Skeletal muscle satellite cell (primary cell): ENCODE measurements around the gene SESN1.
A peak's percentile ranks its signal among the peaks of the same experiment; 100 is the strongest.

ENCODE experiments used
- H3K27me3 ChIP-seq: 2 replicates; pipeline ENCODE4 v1.7.0; 2013; ENCODE audit warnings: low read length; ENCODE audit not compliant: control insufficient read depth, insufficient read depth
- H3K36me3 ChIP-seq: 2 replicates; pipeline ENCODE4 v1.7.0; 2013; ENCODE audit warnings: mild to moderate bottlenecking, control low read depth, low read length; ENCODE audit not compliant: insufficient read depth
- H3K4me1 ChIP-seq: 2 replicates; pipeline ENCODE4 v1.7.0; 2013; ENCODE audit warnings: low read length; ENCODE audit not compliant: control insufficient read depth, insufficient read depth
- H3K4me2 ChIP-seq: 2 replicates; pipeline ENCODE4 v1.7.0; 2013; ENCODE audit warnings: mild to moderate bottlenecking, low read length
- H3K4me3 ChIP-seq: 2 replicates; pipeline ENCODE4 v1.7.0; 2013; ENCODE audit warnings: low read length
- H3K9ac ChIP-seq: 2 replicates; pipeline ENCODE4 v1.7.0; 2013; ENCODE audit warnings: mild to moderate bottlenecking, low read depth, low read length, moderate library complexity
- H3K9me3 ChIP-seq: replicated peaks from 2 replicates; pipeline ENCODE4 v1.7.0; 2013; ENCODE audit warnings: mild to moderate bottlenecking, control low read depth, low read length

SESN1 gene

DNA sequence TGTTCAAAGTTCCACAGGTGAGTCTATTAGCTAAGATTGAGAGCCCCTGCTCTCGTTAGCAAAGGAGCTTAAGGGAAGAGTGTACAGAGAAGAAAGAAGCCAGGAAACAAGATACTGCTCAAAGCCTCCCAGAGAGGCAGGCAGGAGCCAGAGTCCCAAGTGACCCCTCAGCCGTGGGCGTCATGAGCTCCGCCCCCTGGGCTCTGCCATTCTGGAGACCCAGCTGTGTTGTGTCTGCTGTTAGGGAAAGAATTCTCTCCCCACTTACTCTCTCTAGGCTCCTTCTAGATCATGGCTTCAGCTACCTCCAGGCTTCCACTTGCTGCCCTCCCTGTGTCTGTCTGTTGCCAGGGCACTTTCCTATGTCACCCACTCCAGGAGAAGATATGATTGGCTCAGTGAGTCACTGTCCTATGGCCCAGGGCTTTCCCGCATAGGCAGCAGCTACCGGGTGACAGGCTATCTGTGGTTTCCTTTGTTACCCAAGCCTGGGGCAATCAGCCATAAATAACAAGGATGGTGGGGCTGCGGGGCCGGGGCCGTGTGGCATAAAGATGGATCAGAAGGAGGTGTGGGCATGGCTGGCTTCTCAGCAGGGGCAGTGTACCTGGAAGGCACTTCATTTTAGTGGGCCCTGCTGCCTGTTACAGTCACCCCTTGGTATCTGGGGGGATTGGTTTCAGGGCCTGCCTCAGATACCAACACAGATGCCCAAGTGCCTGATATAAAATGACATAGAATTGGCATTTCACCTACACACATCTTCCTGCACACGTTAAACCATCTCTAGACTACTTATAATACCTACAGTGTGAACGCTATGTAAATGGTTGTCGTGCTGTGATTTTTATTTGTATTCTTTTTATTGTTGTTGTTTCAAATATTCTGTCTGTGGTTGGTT, 127.5 kb downstream of the SESN1 start:
- no peak overlapping the region for H3K4me3 ChIP-seq

DNA sequence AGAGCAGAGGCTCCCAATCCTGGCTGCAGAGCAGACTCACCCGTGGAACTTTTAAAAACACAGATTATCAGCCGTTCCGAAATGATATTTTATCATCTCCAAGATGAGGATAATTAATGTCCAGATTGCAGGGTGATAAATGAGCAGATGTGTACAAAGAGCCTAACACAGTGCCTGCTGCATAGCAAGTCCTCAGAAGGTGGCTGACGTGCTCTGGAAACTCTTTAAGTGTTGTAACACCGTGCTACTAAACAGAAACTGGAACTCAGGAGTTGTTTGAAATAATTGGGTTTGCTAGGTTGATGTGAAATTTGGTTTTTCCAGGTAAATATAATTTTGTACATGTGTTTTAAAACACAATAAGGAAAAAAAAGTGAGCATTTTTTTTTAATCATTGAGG, 128.4 kb downstream of the SESN1 start:
- no peaks in the 10 kb centered on the region for H3K9me3 ChIP-seq
- H3K4me3 ChIP-seq: no peak overlapping the region
- no peaks in the 10 kb centered on the region for H3K27me3 ChIP-seq
- H3K4me2 ChIP-seq: no peak overlapping the region
- peaks cover 14% of the 10 kb centered on the region for H3K4me1 ChIP-seq
- H3K9ac ChIP-seq: no peak overlapping the region
- no peaks in the 10 kb centered on the region for H3K36me3 ChIP-seq

More for the DNA sequence above, 127.5 kb downstream of the SESN1 start:
- Histone ChIP-seq H3K36me3 (no peaks in the 10 kb centered on the region), H3K27me3 (no peaks in the 10 kb centered on the region), H3K4me2 (peak overlapping the region; percentile 61), H3K4me1 (peaks cover 14% of the 10 kb centered on the region), H3K9me3 (no peaks in the 10 kb centered on the region), H3K9ac (no peak overlapping the region)

DNA sequence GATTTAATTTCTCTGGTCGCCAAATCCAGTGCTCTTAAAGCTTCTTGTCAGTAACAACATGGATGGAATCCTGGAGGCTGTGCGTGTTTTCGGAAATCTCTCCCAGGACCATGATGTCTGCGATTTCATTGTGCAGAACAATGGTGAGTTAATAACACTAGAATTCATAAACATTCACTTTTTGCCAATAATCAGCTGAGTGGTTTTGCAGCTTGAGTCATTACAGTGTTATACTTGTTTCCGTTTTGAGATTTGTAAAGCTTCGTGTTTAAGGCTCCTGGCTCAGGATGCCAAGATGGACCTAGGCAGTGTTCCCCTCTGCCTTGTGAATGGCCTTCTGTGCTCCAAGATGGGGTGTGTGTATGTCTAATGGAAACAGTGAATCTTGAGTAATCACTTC, 132.7 kb downstream of the SESN1 start:
- H3K36me3 ChIP-seq: no peaks in the 10 kb centered on the region
- no peaks in the 10 kb centered on the region for H3K9me3 ChIP-seq
- H3K4me1 ChIP-seq: peaks cover 5% of the 10 kb centered on the region
- no peak overlapping the region for H3K4me2 ChIP-seq
- H3K9ac ChIP-seq: no peak overlapping the region
- no peaks in the 10 kb centered on the region for H3K27me3 ChIP-seq
- no peak overlapping the region for H3K4me3 ChIP-seq

GRCh38 chr6:108961077-108961476, 133.6 kb downstream of the SESN1 start:
- H3K4me3 ChIP-seq: no peak overlapping the region
- no peaks in the 10 kb centered on the region for H3K9me3 ChIP-seq

GRCh38 chr6:108960601-108961000, 134.0 kb downstream of the SESN1 start:
- no peaks in the 10 kb centered on the region for H3K27me3 ChIP-seq
- no peaks in the 10 kb centered on the region for H3K9me3 ChIP-seq
- no peaks in the 10 kb centered on the region for H3K36me3 ChIP-seq
- H3K4me3 ChIP-seq: no peak overlapping the region
- H3K4me2 ChIP-seq: no peak overlapping the region
- no peaks in the 10 kb centered on the region for H3K4me1 ChIP-seq
- H3K9ac ChIP-seq: no peak overlapping the region

More at GRCh38 chr6:108961077-108961476, 133.6 kb downstream of the SESN1 start:
- Histone ChIP-seq H3K27me3 (no peaks in the 10 kb centered on the region), H3K4me1 (no peaks in the 10 kb centered on the region), H3K9ac (no peak overlapping the region), H3K36me3 (no peaks in the 10 kb centered on the region), H3K4me2 (no peak overlapping the region)

DNA sequence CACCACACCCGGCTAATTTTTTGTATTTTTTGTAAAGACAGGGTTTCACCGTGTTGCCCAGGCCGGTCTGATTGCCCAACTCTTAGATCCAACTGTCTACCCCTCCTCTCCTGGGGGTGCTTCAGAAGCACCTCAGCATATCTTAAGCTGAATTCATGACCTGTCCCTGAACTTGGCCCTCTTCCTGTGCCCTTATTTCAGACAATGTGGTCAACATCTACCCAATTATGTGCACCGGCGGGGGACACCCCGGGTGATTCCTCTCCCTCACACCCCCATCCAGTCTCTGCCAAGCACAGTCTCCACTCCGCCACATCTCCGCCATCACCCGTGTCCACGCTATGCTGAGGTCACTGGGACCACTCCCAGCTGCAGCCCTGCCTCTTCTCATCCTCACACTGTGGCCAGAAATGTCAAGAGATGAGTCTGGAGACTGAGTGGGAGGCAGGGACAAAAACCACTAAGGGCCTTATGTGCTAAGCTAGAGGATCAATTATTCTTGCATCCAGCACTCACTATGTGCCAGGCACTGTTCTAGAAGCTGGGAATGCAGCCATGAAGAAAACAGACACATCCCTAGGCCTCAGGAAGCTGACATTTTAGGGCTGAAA, 134.6 kb downstream of the SESN1 start:
- Histone ChIP-seq H3K4me1 (no peaks in the 10 kb centered on the region), H3K27me3 (no peaks in the 10 kb centered on the region), H3K9ac (no peak overlapping the region), H3K36me3 (no peaks in the 10 kb centered on the region), H3K4me2 (no peak overlapping the region), H3K9me3 (no peaks in the 10 kb centered on the region), H3K4me3 (no peak overlapping the region)

- no peaks in the 10 kb centered on the region for H3K27me3 ChIP-seq
- no peak overlapping the region for H3K9ac ChIP-seq
- no peak overlapping the region for H3K4me2 ChIP-seq
- no peaks in the 10 kb centered on the region for H3K4me1 ChIP-seq
- H3K36me3 ChIP-seq: no peaks in the 10 kb centered on the region
- no peak overlapping the region for H3K4me3 ChIP-seq
- H3K9me3 ChIP-seq: no peaks in the 10 kb centered on the region
Observed at GRCh38 chr6:108958900-108959770, 135.5 kb downstream of the SESN1 start.

GRCh38 chr6:108957221-108957620, 137.4 kb downstream of the SESN1 start:
- no peak overlapping the region for H3K4me2 ChIP-seq
- H3K4me1 ChIP-seq: peaks cover 17% of the 10 kb centered on the region
- no peak overlapping the region for H3K9ac ChIP-seq
- H3K36me3 ChIP-seq: no peaks in the 10 kb centered on the region
- no peaks in the 10 kb centered on the region for H3K9me3 ChIP-seq
- no peak overlapping the region for H3K4me3 ChIP-seq
- no peaks in the 10 kb centered on the region for H3K27me3 ChIP-seq

DNA sequence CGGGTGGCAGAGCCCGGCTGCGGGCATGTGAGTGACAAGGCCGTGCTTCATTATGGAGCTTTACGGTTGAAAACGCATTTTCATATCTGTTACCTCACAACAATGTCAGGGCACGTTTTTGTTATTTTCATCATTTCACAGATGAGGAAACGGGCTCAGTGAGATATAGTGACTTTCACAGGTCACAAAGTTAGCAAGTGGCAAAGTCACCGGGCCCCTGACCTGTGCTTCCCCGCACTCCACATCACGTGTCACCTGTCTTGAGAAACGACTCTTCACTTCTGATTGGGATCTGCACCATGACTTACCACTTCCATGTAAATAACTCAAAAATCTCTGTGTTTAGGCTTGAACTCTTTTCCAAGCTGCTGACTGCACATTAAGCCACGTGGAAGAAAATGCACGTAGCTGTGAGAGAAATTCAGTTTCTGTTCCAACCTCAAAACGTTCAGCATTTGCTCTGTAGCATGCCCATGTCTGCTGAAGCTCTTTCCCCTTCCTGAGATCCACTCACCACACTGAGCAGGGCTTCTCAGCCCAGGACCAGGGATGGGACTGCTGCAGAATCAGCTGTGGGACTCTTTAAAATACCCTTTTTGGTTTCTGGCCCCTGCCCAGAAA, 139.2 kb downstream of the SESN1 start:
- no peaks in the 10 kb centered on the region for H3K9me3 ChIP-seq
- no peak overlapping the region for H3K9ac ChIP-seq
- H3K4me1 ChIP-seq: peaks cover 26% of the 10 kb centered on the region
- no peak overlapping the region for H3K4me2 ChIP-seq
- no peaks in the 10 kb centered on the region for H3K36me3 ChIP-seq
- no peaks in the 10 kb centered on the region for H3K27me3 ChIP-seq
- H3K4me3 ChIP-seq: no peak overlapping the region

GRCh38 chr6:108953681-108954080, 141.0 kb downstream of the SESN1 start:
- H3K9ac ChIP-seq: no peak overlapping the region
- H3K4me3 ChIP-seq: no peak overlapping the region
- H3K4me1 ChIP-seq: peaks cover 31% of the 10 kb centered on the region
- no peaks in the 10 kb centered on the region for H3K27me3 ChIP-seq
- H3K9me3 ChIP-seq: no peaks in the 10 kb centered on the region
- no peak overlapping the region for H3K4me2 ChIP-seq
- no peaks in the 10 kb centered on the region for H3K36me3 ChIP-seq
